GM21447 (cell line): Measurements from ENCODE around the gene RAPGEF2.
"Not testable (repeated sequence)": the region's sequence is repeated elsewhere in the genome, so short reads cannot be mapped to it uniquely, and the experiment has no call there.

Source experiments
- ATAC-seq: cut with Tn5 transposase; IDR thresholded peaks from one replicate; pipeline ENCODE4 v1.9.1; 2021; ENCODE audit not compliant: unreplicated experiment

RAPGEF2 gene

DNA sequence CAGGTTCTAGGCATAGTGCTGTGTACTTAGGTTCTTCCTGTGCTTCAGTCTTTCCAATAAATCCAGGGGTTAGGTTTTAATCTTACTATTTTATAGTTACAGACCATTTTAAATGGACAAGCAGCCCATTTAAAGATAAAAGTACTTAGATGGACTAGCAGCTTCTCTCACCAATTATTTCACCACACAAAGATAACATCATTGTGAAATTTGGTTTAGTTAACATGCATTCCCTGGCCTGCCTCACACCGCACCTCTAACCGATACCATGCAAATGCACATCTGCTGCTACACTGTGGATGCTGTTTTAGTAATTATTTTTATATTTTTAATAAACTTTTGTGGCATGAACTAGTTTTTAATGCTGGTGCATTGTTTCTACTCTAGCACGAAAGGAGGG lies 252.6 kb downstream of the RAPGEF2 start:
- no peak for ATAC-seq

DNA sequence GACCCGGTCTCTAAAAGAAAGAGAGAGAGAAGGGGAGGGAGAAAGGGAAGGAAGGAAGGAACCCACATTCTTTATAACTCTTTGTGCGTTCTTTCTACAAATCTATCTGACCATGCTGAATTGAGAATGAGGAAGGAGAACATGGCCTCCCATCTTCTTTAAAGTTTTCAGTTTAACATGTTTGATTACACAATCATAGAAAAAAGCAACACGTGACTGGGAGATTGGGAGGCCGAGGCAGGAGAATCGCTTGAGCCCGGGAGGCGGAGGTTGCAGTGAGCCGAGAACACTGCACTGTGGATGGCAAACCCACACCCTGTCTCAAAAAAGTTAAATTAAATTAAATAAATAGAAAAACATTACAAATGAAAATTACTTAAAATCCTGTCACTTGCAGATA lies 254.5 kb downstream of the RAPGEF2 start:
- no peak for ATAC-seq

DNA sequence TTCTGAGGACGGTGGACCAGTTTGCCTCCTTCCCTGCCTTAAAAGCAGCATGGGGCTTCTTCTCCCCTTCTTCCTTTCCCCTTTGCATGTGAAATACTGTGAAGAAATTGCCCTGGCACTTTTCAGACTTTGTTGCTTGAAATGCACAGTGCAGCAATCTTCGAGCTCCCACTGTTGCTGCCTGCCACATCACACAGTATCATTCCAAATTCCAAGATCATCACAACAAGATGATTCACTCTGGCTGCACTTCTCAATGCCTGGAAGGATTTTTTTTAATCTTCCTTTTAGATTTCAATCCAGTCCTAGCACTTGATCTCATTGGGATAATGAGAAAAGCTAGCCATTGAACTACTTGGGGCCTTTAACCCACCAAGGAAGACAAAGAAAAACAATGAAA lies 255.3 kb downstream of the RAPGEF2 start:
- ATAC-seq, result no peak

DNA sequence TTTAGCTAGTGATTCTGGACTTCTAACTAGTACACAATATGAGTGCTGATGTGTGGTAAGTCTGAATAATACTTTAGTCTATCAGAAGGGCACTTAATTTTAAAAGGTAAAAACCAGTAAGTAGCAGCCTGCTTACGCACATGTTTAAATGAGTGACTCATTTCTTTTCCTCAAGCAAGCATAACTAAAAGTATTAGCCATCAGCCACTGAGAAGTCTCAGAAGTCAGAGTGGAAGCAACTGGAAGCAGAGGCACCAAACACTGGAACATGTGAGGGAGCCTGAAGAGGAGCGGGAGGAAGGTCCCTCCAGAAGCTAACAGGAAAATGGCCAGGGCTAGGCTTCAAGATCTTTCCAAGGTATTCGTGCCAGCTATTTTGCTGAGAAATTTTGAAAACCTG lies 257.7 kb downstream of the RAPGEF2 start:
- no peak for ATAC-seq

DNA sequence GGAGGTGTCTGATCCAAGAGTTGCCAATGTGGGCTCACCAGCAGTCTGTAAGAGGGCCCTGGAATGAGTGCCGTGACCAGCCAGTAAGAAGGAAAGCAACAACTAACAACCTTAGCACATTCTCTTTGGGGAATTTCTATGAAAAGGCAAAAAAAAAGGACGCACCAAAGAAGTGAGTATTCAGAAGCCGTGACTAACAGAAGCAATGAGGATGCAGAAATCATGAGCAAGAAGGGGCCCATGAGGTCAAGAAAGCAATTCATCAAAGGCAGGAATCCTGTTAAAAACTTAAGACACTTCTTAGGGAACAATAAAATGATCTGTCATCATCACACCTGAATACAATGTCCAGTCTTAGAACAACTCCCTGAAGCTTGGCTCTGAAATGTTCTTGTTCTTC lies 260.5 kb downstream of the RAPGEF2 start:
- no peak for ATAC-seq

DNA sequence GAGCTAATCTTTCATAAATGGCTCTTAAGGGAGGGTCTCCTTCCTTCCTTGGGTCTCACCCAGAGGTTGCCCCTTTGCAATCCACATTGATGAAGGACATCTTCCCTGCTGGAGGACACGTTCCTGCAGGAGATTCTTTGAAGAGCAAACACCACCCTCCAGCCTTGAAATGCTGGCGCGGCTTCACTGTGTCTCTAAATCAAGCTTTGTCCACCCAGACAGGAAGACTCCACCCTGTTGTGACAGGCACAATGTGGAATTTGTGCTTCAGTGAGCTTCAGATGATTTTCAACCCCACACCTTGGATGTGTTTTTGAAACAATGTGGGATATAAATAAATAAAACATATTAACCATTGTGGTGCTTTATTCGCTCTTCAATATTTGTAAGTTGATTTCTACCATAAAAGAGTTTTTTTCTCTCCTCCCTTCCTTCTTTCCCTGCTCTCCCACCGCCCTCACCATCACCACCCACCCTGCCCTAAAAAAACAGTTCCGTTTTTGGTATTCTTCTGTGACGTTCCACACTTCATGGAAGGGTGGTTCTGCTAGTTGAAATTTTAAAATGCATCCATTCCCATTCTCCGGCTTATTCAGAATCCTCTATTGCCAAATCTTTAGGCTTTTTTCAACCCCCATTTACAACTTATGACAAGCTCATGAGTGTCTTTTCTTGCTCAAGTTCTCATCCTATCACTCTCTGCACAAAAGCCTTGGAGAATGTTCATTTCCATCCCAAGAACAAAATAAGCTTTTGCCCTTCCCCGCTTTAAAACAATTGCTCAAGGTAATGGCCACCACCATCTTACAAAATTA lies 264.3 kb downstream of the RAPGEF2 start:
- ATAC-seq, result peak; percentile 11

DNA sequence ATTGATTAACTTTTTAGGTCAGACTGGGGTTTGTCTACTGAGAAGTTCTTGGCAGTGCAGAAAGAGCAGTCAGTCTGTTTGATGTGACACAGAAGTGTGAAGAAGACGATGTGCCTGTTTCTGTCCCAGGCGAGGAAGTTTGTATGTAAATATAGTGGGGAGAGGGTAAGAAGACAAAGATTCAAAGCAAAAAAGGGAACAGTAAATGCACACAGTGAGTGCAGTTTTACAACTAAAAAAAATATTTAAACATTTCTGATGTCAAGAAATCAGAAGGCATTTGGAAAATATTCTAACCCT lies 264.9 kb downstream of the RAPGEF2 start:
- ATAC-seq, result peak; percentile 72

DNA sequence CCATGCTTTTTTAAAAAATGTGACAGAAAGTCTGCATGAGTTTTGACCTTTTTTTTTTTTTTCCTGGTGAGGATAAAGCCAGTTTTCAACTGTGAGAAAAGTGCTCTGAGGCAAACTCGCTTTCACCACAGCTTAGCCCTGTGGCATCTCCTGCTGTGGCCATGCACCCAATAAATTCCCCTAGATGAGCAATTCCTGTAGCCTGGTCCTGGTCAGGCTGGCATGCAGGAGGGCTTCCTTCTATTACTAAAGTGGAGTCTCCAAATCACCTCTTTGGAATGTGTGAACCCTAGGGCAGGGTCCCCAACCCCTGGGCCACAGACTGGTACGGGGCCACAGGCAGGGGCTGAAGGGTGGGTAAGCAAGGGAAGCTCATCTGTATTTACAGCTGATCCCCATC lies 265.4 kb downstream of the RAPGEF2 start:
- no peak for ATAC-seq

DNA sequence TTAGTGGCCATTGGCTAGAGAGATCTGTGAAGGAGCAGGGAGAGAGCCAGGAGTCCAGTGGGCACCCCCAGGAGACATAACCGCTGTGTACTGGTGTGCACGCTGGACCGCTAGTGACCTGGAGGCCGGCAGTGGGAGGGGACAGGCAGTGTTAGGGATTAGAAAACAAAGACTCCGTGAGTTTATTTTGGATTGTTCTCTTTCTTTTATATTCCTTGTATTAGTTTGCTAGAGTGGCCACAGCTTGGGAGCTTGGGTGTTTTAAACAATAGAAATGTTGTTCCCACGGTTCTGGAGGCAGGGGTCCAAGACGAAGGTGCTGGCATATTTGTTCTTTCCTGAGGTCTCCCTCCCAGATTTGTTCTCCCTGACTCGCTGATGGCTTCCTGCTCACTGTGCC lies 266.4 kb downstream of the RAPGEF2 start:
- no peak for ATAC-seq

DNA sequence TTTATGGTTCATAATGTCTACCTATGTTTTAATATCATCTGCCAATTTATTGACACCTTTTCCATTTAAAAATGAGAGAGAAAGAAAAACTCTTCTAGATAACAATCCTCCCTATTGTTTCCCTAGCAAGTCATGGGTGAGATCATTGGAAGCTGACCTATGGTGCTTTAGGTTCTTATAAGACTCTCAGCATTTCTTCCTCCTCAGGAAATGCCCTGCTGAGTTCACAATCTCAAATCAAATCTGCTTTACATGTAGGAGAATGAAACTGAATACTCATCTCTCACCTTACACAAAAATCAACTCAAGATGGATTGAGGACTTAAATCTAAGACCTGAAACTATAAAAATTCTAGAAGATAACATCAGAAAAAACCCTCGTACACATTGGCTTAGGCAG lies 267.4 kb downstream of the RAPGEF2 start:
- no peak for ATAC-seq

DNA sequence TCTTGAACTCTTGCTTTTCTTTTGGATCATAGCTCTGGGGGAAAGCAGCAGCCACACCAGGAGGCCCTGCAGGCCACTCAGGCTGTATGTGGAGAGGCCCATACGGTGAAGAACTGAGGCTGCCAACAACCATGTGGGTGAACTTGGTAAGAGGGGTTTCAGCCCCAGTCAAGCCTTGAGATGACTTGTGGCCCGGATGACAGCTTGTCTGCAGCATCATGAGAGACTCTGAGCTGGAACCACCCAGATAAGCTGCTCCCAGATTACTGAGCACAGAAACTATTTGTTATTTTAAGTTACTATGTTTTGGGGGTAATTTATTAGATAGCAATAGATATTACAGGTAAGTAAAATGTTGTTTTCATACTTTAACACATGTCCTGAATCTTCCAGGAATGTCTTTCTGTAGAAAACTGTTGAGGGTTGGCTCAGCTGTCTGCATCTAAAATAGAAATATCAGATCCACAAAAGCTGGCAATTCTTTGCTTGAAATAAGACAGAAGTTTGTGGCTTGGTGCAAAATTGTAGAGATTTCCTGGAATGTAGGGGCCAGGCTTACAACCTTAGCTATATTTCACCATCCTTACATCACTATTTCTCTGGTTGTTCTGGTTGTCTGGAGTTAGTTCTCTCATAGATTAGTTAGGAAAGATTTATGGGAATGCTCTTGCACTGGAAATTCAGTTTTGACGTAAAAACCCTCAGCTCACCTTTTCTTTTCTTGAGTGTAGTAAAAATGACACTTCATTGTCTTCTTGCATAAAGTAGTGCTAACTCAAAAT lies 272.1 kb downstream of the RAPGEF2 start:
- ATAC-seq, result no peak

DNA sequence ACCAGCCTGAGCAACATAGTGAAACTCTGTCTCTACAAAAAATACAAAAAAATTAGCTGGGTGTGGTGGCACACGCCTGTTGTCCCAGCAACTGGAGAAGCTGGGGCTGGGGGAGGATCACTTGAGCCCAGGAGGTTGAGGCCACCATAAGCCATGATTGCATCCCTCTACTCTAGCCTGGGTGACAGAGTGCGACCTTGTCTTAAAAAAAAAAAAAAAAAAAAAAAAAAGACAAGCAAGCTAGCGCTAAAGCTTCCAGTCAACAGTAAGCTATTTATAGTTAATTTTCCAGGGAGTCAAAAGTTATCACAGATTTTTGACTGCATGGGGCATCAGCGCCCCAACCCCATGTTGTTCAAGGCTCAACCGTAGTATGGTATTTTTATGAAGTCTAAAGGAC lies 273.4 kb downstream of the RAPGEF2 start:
- no peak for ATAC-seq

DNA sequence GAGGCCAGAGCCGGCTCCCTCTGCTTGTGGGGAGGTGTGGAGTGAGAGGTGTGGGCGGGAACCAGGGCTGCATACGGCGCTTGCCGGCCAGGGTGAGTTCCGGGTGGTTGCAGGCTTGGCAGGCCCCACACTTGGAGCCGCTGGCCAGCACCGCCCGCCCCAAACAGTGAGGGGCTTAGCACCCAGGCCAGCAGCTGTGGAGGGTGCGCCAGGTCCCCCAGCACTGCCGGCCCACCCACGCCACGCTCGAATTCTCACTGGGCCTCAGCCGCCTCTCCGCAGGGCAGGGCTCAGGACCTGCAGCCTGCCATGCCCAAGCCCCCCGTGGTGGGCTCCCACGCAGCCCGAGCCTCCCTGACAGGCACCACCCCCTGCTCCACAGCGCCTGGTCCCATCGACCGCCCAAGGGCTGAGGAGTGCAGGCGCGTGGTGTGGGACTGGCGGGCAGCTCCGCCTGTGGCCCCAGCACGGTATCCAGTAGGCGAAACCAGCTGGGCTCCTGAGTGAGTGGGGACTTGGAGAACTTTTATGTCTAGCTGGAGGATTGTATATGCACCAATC lies 275.3 kb downstream of the RAPGEF2 start:
- no peak for ATAC-seq

DNA sequence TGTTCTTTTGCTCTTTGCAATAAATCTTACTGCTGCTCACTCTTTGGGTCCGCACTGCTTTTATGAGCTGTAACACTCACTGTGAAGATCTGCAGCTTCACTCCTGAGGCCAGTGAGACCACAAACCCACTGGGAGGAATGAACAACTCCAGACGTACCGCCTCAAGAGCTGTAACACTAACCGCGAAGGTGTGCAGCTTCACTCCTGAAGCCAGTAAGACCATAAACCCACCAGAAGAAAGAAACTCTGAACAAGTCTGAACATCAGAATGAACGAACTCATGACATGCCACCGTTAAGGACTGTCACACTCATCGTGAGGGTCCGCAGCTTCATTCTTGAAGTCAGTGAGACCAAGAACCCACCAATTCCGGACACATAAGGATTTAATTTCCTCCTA lies 276.2 kb downstream of the RAPGEF2 start:
- not testable (repeated sequence) for ATAC-seq

DNA sequence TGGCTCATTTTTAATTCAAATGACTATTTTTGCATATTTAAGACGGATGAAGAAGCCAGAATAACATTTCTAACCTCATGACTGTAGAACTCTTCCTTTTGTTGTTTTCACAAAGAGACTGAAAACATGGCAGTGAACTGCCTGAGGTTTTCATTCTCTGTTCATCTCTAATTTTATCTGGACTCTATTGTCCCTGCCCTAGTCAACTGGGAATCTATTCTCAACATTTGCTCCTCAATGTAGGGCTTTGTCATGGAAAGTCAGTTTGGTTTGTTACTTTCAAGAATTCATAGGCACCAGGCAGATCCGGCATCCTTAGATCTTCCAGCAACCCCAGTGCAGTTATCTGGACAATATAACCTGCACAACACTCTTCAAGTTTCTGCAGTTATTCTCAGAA lies 277.0 kb downstream of the RAPGEF2 start:
- ATAC-seq, result no peak

DNA sequence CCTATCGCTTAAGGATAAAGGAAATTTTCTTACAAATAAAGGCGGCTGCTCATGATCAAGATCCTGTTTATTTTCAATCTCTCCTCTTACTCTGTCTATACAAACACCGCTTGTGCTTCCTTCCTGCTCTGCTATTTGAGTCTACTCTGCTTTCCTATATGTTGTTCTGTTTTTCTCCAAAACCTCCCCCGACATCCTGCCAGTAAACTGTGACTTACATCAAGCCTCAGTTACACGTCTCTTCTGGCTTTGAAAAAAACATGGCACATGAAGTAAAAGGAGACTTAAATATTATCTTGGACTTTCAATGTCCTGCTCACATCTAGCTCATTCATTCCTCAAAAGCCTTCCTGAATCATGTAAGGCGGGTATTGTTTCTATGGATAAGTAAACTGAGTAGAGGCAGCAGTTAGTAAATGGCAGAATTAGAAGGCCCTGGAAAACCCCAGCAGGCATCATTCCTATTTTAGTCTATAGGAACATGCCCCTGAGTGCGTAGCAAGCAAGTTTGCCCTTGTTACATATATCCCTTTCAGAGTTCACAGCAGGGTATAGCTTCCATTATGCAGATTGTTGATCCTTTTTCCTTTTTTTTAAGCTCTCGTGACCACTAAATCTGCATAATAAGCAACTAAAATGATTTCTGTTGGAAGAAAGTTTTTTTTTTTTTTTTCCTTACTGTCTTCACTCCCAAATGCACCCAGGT lies 280.1 kb downstream of the RAPGEF2 start:
- ATAC-seq, result no peak

DNA sequence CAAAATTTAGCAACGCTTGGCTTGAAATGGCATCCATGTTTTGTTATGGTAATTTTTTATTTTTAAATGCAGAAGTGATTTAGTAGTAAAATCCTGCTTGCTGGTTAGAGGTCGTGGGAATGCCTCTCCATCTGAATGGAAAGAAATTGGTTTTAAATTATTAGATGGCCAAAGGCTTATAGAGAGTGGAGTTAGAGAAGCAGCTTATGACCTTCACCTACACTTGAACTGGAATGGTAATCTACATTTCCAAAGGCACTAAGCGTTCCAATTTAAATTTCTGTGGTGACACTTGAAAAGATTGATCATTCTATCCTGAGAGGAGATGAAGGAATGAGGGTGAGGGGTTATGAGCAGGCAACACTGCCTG lies 280.7 kb downstream of the RAPGEF2 start:
- ATAC-seq, result no peak

DNA sequence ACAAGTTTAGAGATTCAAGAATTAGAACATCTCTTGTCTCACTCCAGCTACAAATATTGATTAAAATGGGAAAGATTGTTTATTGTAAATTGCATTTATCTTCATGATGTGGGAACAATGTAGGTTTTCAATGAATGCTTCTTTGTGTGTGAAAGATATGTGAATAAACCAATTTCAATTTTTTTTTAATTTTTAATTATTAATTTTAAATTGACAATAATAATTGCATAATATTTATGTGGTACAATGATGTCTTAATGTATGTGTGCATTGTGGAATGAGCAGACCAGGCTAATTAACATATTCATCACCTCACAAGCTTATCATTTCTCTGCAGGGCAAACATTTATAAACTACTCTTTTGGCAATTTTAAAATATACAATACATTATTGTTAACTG lies 281.1 kb downstream of the RAPGEF2 start:
- ATAC-seq, result no peak

DNA sequence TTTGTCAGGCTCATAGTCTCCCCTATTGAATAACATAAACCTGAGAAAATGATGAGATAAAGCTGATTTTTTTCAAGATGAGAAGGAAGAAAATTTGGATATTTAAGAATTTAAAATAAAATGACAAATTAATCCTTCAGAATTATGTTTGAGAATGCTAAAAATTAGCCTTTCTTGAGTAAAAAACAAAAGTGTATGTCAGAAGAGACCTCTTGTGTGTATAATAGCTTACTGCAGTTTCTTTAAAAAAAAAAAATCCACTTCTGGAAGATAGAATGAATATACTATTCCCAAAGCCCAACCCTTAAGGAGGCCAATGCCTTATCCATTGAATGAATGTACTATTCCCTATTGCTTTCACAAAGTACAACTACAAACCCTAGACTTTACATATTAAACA lies 281.8 kb downstream of the RAPGEF2 start:
- ATAC-seq, result no peak

DNA sequence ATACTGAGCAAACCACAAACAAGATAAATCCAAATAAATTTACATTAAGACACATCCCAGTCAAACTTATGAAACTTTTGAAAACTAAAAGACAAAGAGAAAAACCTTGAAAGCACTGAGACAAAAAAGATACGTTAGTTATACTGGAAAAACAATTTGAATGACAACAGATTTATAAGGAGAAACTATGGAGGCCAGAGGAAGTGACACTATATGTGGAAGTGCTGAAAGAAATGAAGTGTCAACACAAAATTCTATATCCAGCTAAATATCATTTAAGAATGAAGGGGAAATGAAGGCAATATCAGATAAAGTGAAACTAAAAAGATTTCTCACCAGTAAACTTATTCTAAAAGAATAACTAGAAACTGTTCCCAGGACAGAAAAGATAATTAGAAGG lies 283.7 kb downstream of the RAPGEF2 start:
- ATAC-seq, result no peak

DNA sequence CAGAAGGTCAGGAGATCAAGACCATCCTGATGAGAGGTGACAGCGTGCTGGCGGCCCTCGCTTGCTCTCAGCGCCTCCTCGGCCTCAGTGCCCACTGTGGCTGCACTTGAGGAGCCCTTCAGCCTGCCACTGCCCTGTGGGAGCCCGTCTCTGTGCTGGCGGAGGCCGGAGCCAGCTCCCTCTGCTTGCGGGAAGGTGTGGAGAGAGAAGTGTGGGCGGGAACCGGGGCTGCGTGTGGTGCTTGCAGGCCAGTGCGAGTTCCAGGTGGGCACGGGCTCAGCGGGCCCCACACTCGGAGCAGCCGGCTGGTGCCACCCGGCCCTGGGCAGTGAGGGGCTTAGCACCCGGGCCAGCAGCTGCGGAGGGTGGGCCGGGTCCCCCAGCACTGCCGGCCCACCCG lies 286.9 kb downstream of the RAPGEF2 start:
- ATAC-seq, result no peak

DNA sequence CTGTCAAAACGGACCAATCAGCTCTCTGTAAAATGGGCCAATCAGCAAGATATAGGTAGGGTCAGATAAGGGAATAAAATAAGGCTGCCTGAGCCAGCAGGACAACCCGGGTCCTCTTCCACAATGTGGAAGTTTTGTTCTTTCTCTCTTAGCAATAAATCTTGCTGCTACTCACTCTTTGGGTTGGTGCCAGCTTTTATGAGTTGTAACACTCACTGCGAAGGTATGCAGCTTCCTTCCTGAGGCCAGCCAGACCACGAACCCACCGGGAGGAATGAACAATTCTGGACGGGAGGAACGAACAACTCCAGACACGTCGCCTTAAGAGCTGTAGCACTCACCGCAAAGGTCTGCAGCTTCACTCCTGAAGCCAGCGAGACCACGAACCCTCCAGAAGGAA lies 287.8 kb downstream of the RAPGEF2 start:
- ATAC-seq, result no peak
